OCI-LY1 (cell line): ENCODE results near the gene SLAMF9.

Experiments used
- H2AFZ ChIP-seq: fragments of 200-600 bp; sonication (generic), shearing (Covaris generic); 2 replicates; pipeline ENCODE4 v1.6.0; 2014; ENCODE audit warnings: antibody characterized with exemption, mild to moderate bottlenecking, low read length
- H3F3A ChIP-seq: fragments of 200-600 bp; sonication (generic), shearing (Covaris generic); 2 replicates; pipeline ENCODE4 v1.6.0; 2014; ENCODE audit warnings: mild to moderate bottlenecking, antibody characterized with exemption, low read length, moderate library complexity; ENCODE audit not compliant: insufficient read depth
- H3K27ac ChIP-seq: fragments of 200-600 bp; sonication (generic); 2 replicates; pipeline ENCODE4 v1.5.1; 2014; ENCODE audit warnings: low read length, mixed run types, mild to moderate bottlenecking, low read depth; ENCODE audit not compliant: poor library complexity, severe bottlenecking
- H3K27me3 ChIP-seq: fragments of 200-600 bp; sonication (generic); 2 replicates; pipeline ENCODE4 v1.6.0; 2014; ENCODE audit warnings: antibody characterized with exemption, mild to moderate bottlenecking, low read length, moderate library complexity; ENCODE audit not compliant: insufficient read depth
- H3K36me3 ChIP-seq: fragments of 200-600 bp; sonication (generic); 2 replicates; pipeline ENCODE4 v1.6.1; 2014; ENCODE audit warnings: mild to moderate bottlenecking, antibody characterized with exemption, low read length, moderate library complexity, mixed read lengths; ENCODE audit not compliant: insufficient read depth
- H3K4me1 ChIP-seq: fragments of 200-600 bp; sonication (generic); 2 replicates; pipeline ENCODE4 v1.5.1; 2014; ENCODE audit warnings: mild to moderate bottlenecking, low read length, moderate library complexity; ENCODE audit not compliant: insufficient read depth, severe bottlenecking
- H3K4me2 ChIP-seq: fragments of 200-600 bp; sonication (generic), shearing (Covaris generic); 2 replicates; pipeline ENCODE4 v1.6.1; 2014; ENCODE audit warnings: low read length
- H3K4me3 ChIP-seq: fragments of 200-600 bp; sonication (generic); 2 replicates; pipeline ENCODE4 v1.5.1; 2014; ENCODE audit warnings: low read length, low read depth, mild to moderate bottlenecking, mixed read lengths; ENCODE audit not compliant: poor library complexity, severe bottlenecking
- H3K79me2 ChIP-seq: fragments of 200-600 bp; shearing (Covaris generic); 2 replicates; pipeline ENCODE4 v1.6.1; 2016; ENCODE audit warnings: mixed run types, low read length, mixed read lengths; ENCODE audit not compliant: insufficient read depth
- H3K9ac ChIP-seq: fragments of 200-600 bp; sonication (generic), shearing (Covaris generic); 2 replicates; pipeline ENCODE4 v1.6.1; 2014; ENCODE audit warnings: mild to moderate bottlenecking, low read length, mixed read lengths
- H3K9me2 ChIP-seq: fragments of 200-600 bp; sonication (generic), shearing (Covaris generic); 2 replicates; pipeline ENCODE4 v1.6.1; 2014; ENCODE audit warnings: low read depth, mild to moderate bottlenecking, low read length, mixed read lengths
- H3K9me3 ChIP-seq: fragments of 200-600 bp; shearing (Covaris generic); 2 replicates; pipeline ENCODE4 v1.6.1; 2014; ENCODE audit warnings: low read length, mixed read lengths
- H4K20me1 ChIP-seq: fragments of 200-600 bp; sonication (generic), shearing (Covaris generic); 2 replicates; pipeline ENCODE4 v1.6.0; 2016; ENCODE audit warnings: mild to moderate bottlenecking, low read length; ENCODE audit not compliant: insufficient read depth
- EZH2 ChIP-seq: fragments of 200-600 bp; sonication (generic), shearing (Covaris generic); IDR thresholded peaks from 2 replicates; pipeline ENCODE4 v1.8.0; 2017; ENCODE audit warnings: borderline replicate concordance, mixed run types, mild to moderate bottlenecking, antibody characterized with exemption, low read length, moderate library complexity, mixed read lengths
- TF ChIP-seq, protein P1 (sequence below): fragments of 200-600 bp; sonication (generic), shearing (Covaris generic); IDR thresholded peaks from 2 replicates; pipeline ENCODE4 v1.5.1; 2017; ENCODE audit warnings: mild to moderate bottlenecking, antibody characterized with exemption, low read length, moderate library complexity, mixed read lengths

The SLAMF9 gene

DNA sequence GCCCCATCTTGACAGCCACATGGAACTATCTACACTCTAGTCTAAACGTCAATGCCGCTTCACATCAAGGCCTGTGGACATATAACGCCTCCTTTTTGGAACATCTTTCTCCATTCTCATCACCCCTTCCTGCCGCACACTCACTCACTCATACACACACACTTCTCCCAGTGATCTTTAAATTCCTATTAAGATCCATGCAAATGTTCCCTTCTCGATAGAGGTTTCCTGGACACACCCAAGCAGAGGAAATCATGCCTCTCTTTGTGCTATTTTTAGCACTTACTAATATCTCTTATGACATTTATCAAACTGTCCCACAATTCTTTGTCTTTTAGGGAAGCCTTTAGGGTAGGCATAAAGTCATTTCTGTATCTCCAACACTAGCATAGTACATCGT, 28.2 kb upstream of the SLAMF9 start:
- Histone ChIP-seq H3K79me2 (no peaks in the 10 kb centered on the region), H3K4me1 (no peaks in the 10 kb centered on the region), H3K9me2 (no peaks in the 10 kb centered on the region), H3K9ac (no peak overlapping the region), H4K20me1 (no peaks in the 10 kb centered on the region), H3K36me3 (no peaks in the 10 kb centered on the region), H3K4me3 (no peak overlapping the region), H3K27ac (no peak overlapping the region), H3K4me2 (no peak overlapping the region), H3K27me3 (peaks cover 3% of the 10 kb centered on the region; the same call in 1 of the 2 replicates), H3F3A (no peaks in the 10 kb centered on the region), H3K9me3 (no peaks in the 10 kb centered on the region), H2AFZ (no peak overlapping the region)
- no peak for TF ChIP-seq EZH2
- TF ChIP-seq, protein P1, sequence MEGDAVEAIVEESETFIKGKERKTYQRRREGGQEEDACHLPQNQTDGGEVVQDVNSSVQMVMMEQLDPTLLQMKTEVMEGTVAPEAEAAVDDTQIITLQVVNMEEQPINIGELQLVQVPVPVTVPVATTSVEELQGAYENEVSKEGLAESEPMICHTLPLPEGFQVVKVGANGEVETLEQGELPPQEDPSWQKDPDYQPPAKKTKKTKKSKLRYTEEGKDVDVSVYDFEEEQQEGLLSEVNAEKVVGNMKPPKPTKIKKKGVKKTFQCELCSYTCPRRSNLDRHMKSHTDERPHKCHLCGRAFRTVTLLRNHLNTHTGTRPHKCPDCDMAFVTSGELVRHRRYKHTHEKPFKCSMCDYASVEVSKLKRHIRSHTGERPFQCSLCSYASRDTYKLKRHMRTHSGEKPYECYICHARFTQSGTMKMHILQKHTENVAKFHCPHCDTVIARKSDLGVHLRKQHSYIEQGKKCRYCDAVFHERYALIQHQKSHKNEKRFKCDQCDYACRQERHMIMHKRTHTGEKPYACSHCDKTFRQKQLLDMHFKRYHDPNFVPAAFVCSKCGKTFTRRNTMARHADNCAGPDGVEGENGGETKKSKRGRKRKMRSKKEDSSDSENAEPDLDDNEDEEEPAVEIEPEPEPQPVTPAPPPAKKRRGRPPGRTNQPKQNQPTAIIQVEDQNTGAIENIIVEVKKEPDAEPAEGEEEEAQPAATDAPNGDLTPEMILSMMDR = no peak

DNA sequence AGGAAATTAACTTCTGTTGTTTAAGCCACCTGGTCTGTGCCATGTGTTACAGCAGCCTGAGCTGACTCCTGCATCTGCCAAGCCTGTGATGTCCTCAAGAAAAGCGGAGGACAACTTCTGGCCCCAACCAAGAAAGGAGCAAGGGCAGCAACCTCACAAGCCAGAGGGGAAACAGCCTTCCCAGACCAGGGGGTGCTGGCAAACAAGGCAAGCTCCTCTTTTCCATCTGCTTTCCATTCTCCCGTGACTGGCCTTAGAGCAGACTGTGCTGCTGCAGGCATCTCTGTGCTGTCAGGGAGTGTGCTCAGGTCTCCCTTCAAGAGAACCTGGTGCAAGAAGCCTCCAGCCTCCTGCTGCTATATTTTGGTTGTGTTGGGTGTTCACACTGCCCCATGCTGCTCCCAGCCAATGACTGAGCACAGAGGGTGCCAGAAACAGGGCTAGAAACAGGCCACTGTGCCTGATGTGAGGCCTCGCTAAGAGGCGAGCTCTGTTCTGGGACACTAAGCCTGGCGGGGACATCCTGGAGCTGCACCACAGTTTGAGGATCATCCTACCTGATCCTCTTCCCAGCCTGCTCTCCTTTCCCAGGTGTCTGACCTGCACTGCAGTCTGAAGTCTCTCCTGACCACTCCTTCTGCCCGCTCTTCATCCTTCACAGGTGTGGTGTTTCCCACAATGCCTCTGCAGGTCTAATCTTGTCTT, 27.5 kb upstream of the SLAMF9 start:
- no peaks in the 10 kb centered on the region for H3K79me2 ChIP-seq
- TF ChIP-seq, protein P1 = no peak
- no peak for TF ChIP-seq EZH2
- H3K4me1 ChIP-seq = no peaks in the 10 kb centered on the region
- no peaks in the 10 kb centered on the region for H3K9me3 ChIP-seq
- H3K27me3 ChIP-seq = peaks cover 3% of the 10 kb centered on the region; the same call in 1 of the 2 replicates
- no peaks in the 10 kb centered on the region for H3K9me2 ChIP-seq
- no peaks in the 10 kb centered on the region for H4K20me1 ChIP-seq
- H3K9ac ChIP-seq = no peak overlapping the region
- H3K4me2 ChIP-seq = no peak overlapping the region
- H3K27ac ChIP-seq = no peak overlapping the region
- H3K36me3 ChIP-seq = no peaks in the 10 kb centered on the region
- no peak overlapping the region for H2AFZ ChIP-seq
- H3K4me3 ChIP-seq = no peak overlapping the region
- no peaks in the 10 kb centered on the region for H3F3A ChIP-seq

DNA sequence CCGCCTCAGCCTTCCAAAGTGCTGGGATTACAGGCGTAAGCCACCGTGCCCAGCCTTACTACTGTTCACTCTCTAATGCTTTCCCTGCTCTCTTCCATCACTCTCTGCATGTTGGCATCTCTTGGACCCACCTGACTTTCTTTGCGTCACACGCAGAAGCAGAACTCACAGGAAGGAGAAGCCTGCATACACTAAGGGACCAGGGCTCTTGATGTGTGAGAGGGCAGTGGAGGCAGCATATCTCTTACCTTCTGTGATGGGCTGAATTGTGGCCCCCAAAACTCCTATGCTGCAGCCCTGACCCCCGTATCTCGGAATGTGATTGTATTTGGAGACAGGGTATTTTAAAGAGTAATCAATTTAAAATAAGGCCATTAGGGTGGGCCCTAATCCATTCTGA, 26.7 kb upstream of the SLAMF9 start:
- Histone ChIP-seq H3K9ac (no peak overlapping the region), H3K9me2 (no peaks in the 10 kb centered on the region), H4K20me1 (no peaks in the 10 kb centered on the region), H3F3A (no peaks in the 10 kb centered on the region), H3K9me3 (no peaks in the 10 kb centered on the region), H3K4me3 (no peak overlapping the region), H3K27me3 (peaks cover 3% of the 10 kb centered on the region; the same call in 1 of the 2 replicates), H3K79me2 (no peaks in the 10 kb centered on the region), H3K27ac (no peak overlapping the region), H2AFZ (no peak overlapping the region), H3K4me1 (no peaks in the 10 kb centered on the region), H3K36me3 (no peaks in the 10 kb centered on the region), H3K4me2 (no peak overlapping the region)
- TF ChIP-seq EZH2 = no peak
- TF ChIP-seq, protein P1 = no peak
